A673 (cell line): ENCODE measurements around the gene SNX27.

ENCODE experiments used
- EZH2 ChIP-seq: fragments of 200-600 bp; sonication (generic); IDR thresholded peaks from 2 replicates; pipeline ENCODE4 v1.6.1; 2017; ENCODE audit warnings: borderline replicate concordance, low read depth, mild to moderate bottlenecking, mixed read lengths, antibody characterized with exemption, low read length; ENCODE audit not compliant: poor library complexity, severe bottlenecking
- TF ChIP-seq, protein P1 (sequence below): fragments of 300-800, 200-600 bp; sonication (generic); conservative IDR thresholded peaks from 2 replicates; pipeline ENCODE4 v1.5.1; 2017; ENCODE audit warnings: low read depth, mild to moderate bottlenecking, antibody characterized with exemption, low read length, moderate library complexity, mixed read lengths

- no peak for TF ChIP-seq EZH2
- TF ChIP-seq, protein P1, sequence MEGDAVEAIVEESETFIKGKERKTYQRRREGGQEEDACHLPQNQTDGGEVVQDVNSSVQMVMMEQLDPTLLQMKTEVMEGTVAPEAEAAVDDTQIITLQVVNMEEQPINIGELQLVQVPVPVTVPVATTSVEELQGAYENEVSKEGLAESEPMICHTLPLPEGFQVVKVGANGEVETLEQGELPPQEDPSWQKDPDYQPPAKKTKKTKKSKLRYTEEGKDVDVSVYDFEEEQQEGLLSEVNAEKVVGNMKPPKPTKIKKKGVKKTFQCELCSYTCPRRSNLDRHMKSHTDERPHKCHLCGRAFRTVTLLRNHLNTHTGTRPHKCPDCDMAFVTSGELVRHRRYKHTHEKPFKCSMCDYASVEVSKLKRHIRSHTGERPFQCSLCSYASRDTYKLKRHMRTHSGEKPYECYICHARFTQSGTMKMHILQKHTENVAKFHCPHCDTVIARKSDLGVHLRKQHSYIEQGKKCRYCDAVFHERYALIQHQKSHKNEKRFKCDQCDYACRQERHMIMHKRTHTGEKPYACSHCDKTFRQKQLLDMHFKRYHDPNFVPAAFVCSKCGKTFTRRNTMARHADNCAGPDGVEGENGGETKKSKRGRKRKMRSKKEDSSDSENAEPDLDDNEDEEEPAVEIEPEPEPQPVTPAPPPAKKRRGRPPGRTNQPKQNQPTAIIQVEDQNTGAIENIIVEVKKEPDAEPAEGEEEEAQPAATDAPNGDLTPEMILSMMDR: no peak
Measured at GRCh38 chr1:151613282-151613780, 1.5 kb downstream of the SNX27 start.
